Activated B cell treated with CpG ODN at 0.5 μM for 24 hours (primary cell): ENCODE data around the gene RAB7A. TPM values are rescaled to one million over a fixed set of nuclear protein-coding genes. Genes with fewer than 3 reads are reported as not detected.
A peak's percentile ranks its signal among the peaks of the same experiment; 100 is the strongest.

Experiments
- ATAC-seq: fragments of 200-7000 bp; cut with Tn5 transposase; one replicate; pipeline ENCODE4 v1.10.0; 2021; ENCODE audit warnings: low read depth, mild to moderate bottlenecking, moderate library complexity
- CTCF ChIA-PET: fragments of 350-600 bp; sonication (Branson Sonifier 250); formaldehyde crosslinking; loops from one replicate; lab custom pipeline; 2021; ENCODE audit warnings: antibody characterized with exemption; lab: Charles Lee
- POLR2A ChIA-PET: fragments of 350-600 bp; sonication (Branson Sonifier 250); formaldehyde crosslinking; loops from one replicate; lab custom pipeline; 2021; ENCODE audit warnings: antibody characterized with exemption; lab: Charles Lee
- DNase-seq: peaks from one replicate; pipeline ENCODE4 v3.0.0; 2022
- H3K27ac Mint-ChIP-seq: one replicate; pipeline ENCODE4 v1.8.0; 2020; ENCODE audit warnings: mixed read lengths
- H3K27me3 Mint-ChIP-seq: one replicate; pipeline ENCODE4 v1.8.0; 2021; ENCODE audit warnings: mixed read lengths
- H3K36me3 Mint-ChIP-seq: one replicate; pipeline ENCODE4 v1.8.0; 2021; ENCODE audit warnings: low read depth, mixed read lengths
- H3K4me1 Mint-ChIP-seq: one replicate; pipeline ENCODE4 v1.8.0; 2021; ENCODE audit warnings: mixed read lengths
- H3K4me3 Mint-ChIP-seq: one replicate; pipeline ENCODE4 v1.8.0; 2020; ENCODE audit warnings: mild to moderate bottlenecking, mixed read lengths
- H3K9me3 Mint-ChIP-seq: one replicate; pipeline ENCODE4 v1.8.0; 2020; ENCODE audit warnings: mixed read lengths
- intact Hi-C: fragments of 100-400 bp; cut with micrococcal nuclease; formaldehyde crosslinking; loops from one replicate; pipeline ENCODE4 v1.15.1; 2024
- total RNA-seq: library from RNA; stranded (reverse); gene quantifications from 2 replicates; pipeline ENCODE4 v1.2.3, GENCODE V29; 2022
- TF ChIP-seq, protein P1 (sequence below): fragments of 200-600 bp; IDR thresholded peaks from one replicate; pipeline ENCODE4 v1.8.0; 2022; ENCODE audit warnings: antibody characterized with exemption, mild to moderate bottlenecking

Gene RAB7A
- total RNA-seq, 1 donor from 2014 or later = 169 TPM

DNA sequence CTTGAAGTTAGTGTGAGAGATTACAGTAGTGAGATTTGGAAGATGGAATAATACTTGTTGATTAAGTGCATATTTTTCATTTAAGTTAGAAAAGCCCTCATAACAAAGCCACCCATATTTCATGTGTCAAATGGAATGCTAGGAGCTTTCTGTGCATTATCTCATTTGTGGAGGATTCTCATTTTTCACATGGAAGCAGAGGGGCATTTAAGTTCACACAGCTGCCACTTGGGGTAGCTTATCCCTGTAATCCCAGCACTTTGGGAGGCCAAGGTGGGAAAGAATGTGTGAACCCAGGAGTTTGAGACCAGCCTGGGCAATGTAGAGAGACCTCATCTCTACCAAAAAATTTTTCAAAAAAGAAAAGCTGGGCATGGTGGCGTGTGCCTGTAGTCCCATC lies 55.2 kb downstream of the RAB7A start:
- no peak for ATAC-seq

DNA sequence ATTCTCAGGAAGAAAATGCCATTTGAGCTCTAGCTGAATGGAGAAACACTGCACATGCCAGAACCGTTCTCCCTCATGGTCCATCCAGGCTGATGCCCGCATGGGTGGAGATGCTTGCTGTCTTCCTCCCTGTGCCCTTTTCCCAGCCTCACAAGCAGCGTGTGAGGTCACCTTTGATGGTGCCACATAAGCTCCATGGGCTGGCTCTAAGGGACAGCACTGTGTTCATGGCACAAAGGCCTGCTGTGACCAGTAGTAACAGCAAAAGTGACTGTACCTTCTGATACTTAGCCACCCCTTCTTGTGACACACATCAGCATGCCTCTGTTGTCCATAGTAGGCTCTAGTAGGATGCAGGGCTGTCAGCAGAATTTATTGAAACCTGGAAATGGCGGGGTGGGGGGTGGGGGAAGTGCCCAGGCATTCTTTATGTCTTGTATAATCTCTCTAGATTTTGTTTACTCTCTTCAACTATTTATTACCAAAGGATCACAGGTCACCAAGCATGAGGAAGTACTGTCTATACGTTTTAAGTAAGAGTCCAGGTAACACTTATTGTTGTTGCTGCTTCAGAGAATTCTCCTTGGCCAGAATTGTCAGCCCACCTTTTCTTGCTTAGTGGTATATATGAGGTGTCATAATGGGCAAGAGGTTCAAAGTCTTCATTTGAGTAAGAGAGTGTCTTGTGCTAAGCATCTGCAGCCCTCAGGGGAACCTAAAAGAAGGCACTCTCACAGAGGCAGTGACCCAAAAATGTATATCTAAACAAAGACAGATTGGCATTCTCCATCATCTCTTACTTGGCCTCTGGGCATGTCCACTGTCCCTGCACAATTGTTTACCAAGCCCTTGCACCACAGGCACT lies 56.5 kb downstream of the RAB7A start:
- H3K36me3 Mint-ChIP-seq = no peaks in the 10 kb centered on the region
- no peak for ATAC-seq
- peaks cover 90% of the 10 kb centered on the region for H3K4me1 Mint-ChIP-seq

More for the DNA sequence above, 55.2 kb downstream of the RAB7A start:
- ChIA-PET CTCF (interaction anchor here (1.2 kb wide), 1 partner anchor 14 kb away, joined by 3 read pairs; no protein-coding TSS in a partner anchor), POLR2A (interaction anchor here (1.0 kb wide), 1 partner anchor 10 kb away, joined by 3 read pairs; no protein-coding TSS in a partner anchor)
- Mint-ChIP-seq H3K4me1 (peaks cover 87% of the 10 kb centered on the region), H3K27ac (no peak overlapping the region), H3K36me3 (peaks cover 8% of the 10 kb centered on the region), H3K4me3 (no peak overlapping the region), H3K9me3 (no peaks in the 10 kb centered on the region), H3K27me3 (no peaks in the 10 kb centered on the region)
- intact Hi-C loops = no loop called here
- TF ChIP-seq, protein P1, sequence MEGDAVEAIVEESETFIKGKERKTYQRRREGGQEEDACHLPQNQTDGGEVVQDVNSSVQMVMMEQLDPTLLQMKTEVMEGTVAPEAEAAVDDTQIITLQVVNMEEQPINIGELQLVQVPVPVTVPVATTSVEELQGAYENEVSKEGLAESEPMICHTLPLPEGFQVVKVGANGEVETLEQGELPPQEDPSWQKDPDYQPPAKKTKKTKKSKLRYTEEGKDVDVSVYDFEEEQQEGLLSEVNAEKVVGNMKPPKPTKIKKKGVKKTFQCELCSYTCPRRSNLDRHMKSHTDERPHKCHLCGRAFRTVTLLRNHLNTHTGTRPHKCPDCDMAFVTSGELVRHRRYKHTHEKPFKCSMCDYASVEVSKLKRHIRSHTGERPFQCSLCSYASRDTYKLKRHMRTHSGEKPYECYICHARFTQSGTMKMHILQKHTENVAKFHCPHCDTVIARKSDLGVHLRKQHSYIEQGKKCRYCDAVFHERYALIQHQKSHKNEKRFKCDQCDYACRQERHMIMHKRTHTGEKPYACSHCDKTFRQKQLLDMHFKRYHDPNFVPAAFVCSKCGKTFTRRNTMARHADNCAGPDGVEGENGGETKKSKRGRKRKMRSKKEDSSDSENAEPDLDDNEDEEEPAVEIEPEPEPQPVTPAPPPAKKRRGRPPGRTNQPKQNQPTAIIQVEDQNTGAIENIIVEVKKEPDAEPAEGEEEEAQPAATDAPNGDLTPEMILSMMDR = no peak
- DNase-seq = no peak

DNA sequence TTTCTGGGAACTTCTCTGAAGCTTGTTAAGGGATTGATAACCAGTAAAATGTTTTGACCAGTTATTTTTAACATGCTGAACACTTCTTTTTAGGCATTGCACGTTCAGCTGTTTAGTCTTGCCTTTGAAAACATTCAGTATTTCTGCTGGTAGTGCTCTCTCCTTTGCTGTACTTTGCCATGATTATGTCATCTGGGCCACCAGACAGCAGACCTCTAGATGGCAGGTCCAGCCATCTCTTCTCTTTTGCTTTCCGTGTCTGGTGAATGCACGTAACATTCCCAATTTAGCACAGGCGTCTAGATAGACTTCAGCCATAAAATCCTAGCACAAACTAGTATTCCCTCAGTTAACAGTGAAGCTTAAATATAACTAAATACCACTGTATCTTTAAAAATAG lies 57.8 kb downstream of the RAB7A start:
- no peaks in the 10 kb centered on the region for H3K9me3 Mint-ChIP-seq
- H3K27ac Mint-ChIP-seq = peak overlapping the region; percentile 13
- H3K36me3 Mint-ChIP-seq = no peaks in the 10 kb centered on the region
- TF ChIP-seq, protein P1 = no peak
- no peaks in the 10 kb centered on the region for H3K27me3 Mint-ChIP-seq
- no peak for DNase-seq
- ChIA-PET CTCF (interaction anchor here (3.0 kb wide), 1 partner anchor 11 kb away, joined by 10 read pairs; no protein-coding TSS in a partner anchor), POLR2A (no interaction called here)
- no peak overlapping the region for H3K4me3 Mint-ChIP-seq
- intact Hi-C loops = loop anchor here (2.0 kb wide), 1 partner anchor 63 kb away; no protein-coding TSS in a partner anchor
- H3K4me1 Mint-ChIP-seq = peaks cover 90% of the 10 kb centered on the region
- no peak for ATAC-seq

More for the DNA sequence above, 56.5 kb downstream of the RAB7A start:
- CTCF ChIA-PET = no interaction called here
- Mint-ChIP-seq H3K4me3 (no peak overlapping the region), H3K9me3 (no peaks in the 10 kb centered on the region), H3K27ac (no peak overlapping the region), H3K27me3 (no peaks in the 10 kb centered on the region)
- DNase-seq = no peak
- POLR2A ChIA-PET = interaction anchor here (1.0 kb wide), 1 partner anchor 12 kb away, joined by 3 read pairs; no protein-coding TSS in a partner anchor
- intact Hi-C loops = no loop called here
- TF ChIP-seq, protein P1 = no peak

DNA sequence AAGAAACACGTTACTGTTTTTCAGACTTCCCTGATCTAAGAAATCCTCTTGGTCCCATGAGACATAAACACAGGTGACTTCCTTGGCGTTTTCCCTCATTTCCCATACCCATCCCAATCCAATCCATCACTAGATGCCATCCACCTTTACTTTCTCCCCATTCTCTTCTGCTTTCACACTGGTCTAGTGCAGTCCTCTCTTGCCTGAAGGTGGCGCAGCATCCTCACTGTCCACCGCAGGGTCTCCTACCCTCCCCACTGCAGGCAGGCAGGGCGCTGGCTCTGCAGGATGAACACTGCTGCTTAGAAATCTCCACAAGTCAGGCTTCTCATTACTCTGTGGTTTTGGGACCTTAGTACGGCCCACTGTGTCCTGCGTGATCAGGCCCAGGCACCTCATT lies 58.2 kb downstream of the RAB7A start:
- DNase-seq = no peak
- no peaks in the 10 kb centered on the region for H3K9me3 Mint-ChIP-seq
- POLR2A ChIA-PET = interaction anchor here (0.6 kb wide), 1 partner anchor 478 kb away, joined by 4 read pairs; no protein-coding TSS in a partner anchor
- H3K36me3 Mint-ChIP-seq = no peaks in the 10 kb centered on the region
- intact Hi-C loops = loop anchor here (2.0 kb wide), 1 partner anchor 63 kb away; no protein-coding TSS in a partner anchor
- TF ChIP-seq, protein P1 = no peak
- H3K27ac Mint-ChIP-seq = peak overlapping the region; percentile 57
- CTCF ChIA-PET = interaction anchor here (3.0 kb wide), 1 partner anchor 11 kb away, joined by 10 read pairs; no protein-coding TSS in a partner anchor
- ATAC-seq = no peak
- H3K27me3 Mint-ChIP-seq = no peaks in the 10 kb centered on the region
- no peak overlapping the region for H3K4me3 Mint-ChIP-seq
- H3K4me1 Mint-ChIP-seq = peaks cover 90% of the 10 kb centered on the region

DNA sequence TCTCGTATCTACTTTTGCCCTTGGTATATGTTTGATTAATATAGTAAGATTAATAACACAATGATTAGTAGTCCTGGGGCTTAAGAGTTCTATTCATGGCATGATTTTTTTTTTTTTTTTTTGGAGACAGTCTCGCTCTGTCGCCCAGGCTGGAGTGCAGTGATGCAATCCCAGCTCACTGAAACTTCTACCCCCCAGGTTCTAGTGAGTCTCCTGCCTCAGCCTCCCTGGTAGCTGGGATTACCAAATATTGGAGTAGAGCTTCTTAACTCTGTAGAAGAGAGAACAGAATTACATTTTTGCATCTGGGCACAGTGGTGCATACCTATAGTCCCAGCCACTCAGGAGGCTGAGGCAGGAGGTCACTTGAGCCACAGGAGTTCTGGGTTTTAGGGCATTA lies 58.9 kb downstream of the RAB7A start:
- peaks cover 91% of the 10 kb centered on the region for H3K4me1 Mint-ChIP-seq
- no peak overlapping the region for H3K27ac Mint-ChIP-seq

More for the DNA sequence above, 58.9 kb downstream of the RAB7A start:
- TF ChIP-seq, protein P1 = no peak
- ChIA-PET POLR2A (interaction anchor here (0.6 to 1.4 kb wide), 3 partner anchors 13 to 478 kb away, joined by 4 read pairs; no protein-coding TSS in a partner anchor), CTCF (interaction anchor here (3.0 kb wide), 1 partner anchor 10 kb away, joined by 10 read pairs; no protein-coding TSS in a partner anchor)
- no peaks in the 10 kb centered on the region for H3K9me3 Mint-ChIP-seq
- H3K27me3 Mint-ChIP-seq = no peaks in the 10 kb centered on the region
- ATAC-seq (no peak), DNase-seq (no peak)
- intact Hi-C loops = loop anchor here (2.0 kb wide), 1 partner anchor 62 kb away; no protein-coding TSS in a partner anchor
- no peaks in the 10 kb centered on the region for H3K36me3 Mint-ChIP-seq
- H3K4me3 Mint-ChIP-seq = no peak overlapping the region
